ENCODE measurements around the gene FOXE1. TPM values are rescaled to one million over a fixed set of nuclear protein-coding genes. Genes with fewer than 3 reads are reported as not detected.

The FOXE1 gene
- total and polyA plus RNA-seq, 8 donors, result not detected

GRCh38 chr9:97858826-97859225 is 5.8 kb downstream of the FOXE1 start:
- intact Hi-C loops (cut with DNase I), result no loop called here
- DNase-seq (no peak), ATAC-seq (no peak)
- Histone ChIP-seq H3K4me3 (no peak overlapping the region), H3K27ac (no peak overlapping the region), H3K27me3 (peaks cover 72 to 93% of the 10 kb centered on the region in 2 donors), H3K36me3 (no peaks in the 10 kb centered on the region), H3K4me1 (peaks cover 0 to 10% of the 10 kb centered on the region in 2 donors), H3K9me3 (no peaks in the 10 kb centered on the region)
- no peak for TF ChIP-seq CTCF (IDR thresholded peaks at IDR 0.05)

- Histone ChIP-seq H3K27ac (no peak overlapping the region), H3K4me1 (peaks cover 0 to 5% of the 10 kb centered on the region in 2 donors), H3K36me3 (no peaks in the 10 kb centered on the region), H3K27me3 (peaks cover 66 to 88% of the 10 kb centered on the region in 2 donors), H3K9me3 (no peaks in the 10 kb centered on the region), H3K4me3 (no peak overlapping the region)
- intact Hi-C loops (cut with DNase I), result no loop called here
- TF ChIP-seq CTCF (IDR thresholded peaks at IDR 0.05), result no peak
- DNase-seq, result no peak
- no peak for ATAC-seq
These were observed 6.3 kb downstream of the FOXE1 start for GRCh38 chr9:97859346-97859745.

DNA sequence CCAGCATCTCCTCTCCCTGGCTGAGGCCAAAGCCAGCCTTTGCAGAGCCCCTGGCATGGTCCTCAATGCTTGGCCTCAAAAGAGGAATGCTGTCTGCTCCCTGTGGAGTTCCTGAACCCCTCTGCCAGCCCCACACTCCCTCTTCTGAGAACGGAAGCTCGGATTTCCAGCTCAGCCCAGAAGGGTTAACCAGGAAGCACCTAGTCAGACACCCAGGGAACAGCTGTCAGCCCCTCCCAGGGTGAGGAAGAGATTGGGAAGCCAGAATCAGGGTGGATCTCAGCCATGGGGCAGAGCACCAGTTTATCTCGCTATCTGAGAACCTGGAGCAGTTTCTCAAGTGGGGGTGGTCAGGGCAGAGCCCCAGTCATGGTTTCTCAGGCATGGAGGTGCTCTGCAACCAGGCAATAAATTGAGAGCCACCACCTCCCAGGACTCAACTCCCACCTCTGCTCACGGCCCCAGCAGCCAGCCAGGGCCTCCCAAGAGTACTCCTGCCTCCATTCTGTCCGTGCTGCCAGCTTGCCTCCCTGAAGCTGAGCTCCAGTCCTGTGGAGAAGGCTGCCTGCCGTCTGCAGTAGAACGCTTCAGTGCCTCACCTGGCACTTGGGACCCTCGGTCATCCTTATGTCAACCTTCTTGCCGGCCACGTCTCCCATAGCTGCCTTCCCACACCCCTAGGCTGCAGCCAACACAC is 7.6 kb downstream of the FOXE1 start:
- Histone ChIP-seq H3K36me3 (no peaks in the 10 kb centered on the region), H3K27me3 (peaks cover 54 to 81% of the 10 kb centered on the region in 2 donors), H3K4me1 (no peaks in the 10 kb centered on the region), H3K4me3 (no peak overlapping the region), H3K27ac (no peak overlapping the region), H3K9me3 (peaks cover 0 to 5% of the 10 kb centered on the region in 2 donors)
- intact Hi-C loops (cut with DNase I), result no loop called here
- no peak for TF ChIP-seq CTCF (IDR thresholded peaks at IDR 0.05)
- ATAC-seq (no peak), DNase-seq (no peak)

GRCh38 chr9:97861148-97861475 is 8.1 kb downstream of the FOXE1 start:
- Histone ChIP-seq H3K36me3 (no peaks in the 10 kb centered on the region), H3K27ac (no peak overlapping the region), H3K4me3 (no peak overlapping the region), H3K9me3 (peaks cover 4 to 10% of the 10 kb centered on the region in 2 donors), H3K27me3 (peaks cover 49 to 79% of the 10 kb centered on the region in 2 donors), H3K4me1 (no peaks in the 10 kb centered on the region)
- ATAC-seq (no peak), DNase-seq (no peak)
- TF ChIP-seq CTCF (IDR thresholded peaks at IDR 0.05), result no peak
- intact Hi-C loops (cut with DNase I), result no loop called here

GRCh38 chr9:97863314-97863713 is 10.3 kb downstream of the FOXE1 start:
- peaks cover 27 to 57% of the 10 kb centered on the region in 2 donors for H3K27me3 ChIP-seq
- H3K36me3 ChIP-seq, result no peaks in the 10 kb centered on the region
- intact Hi-C loops (cut with DNase I), result no loop called here

More at GRCh38 chr9:97863314-97863713, 10.3 kb downstream of the FOXE1 start:
- H3K4me1 ChIP-seq, result no peaks in the 10 kb centered on the region
- TF ChIP-seq CTCF (IDR thresholded peaks at IDR 0.05), result no peak
- H3K9me3 ChIP-seq, result peaks cover 7 to 21% of the 10 kb centered on the region in 2 donors
- ATAC-seq (no peak), DNase-seq (no peak)
- H3K27ac ChIP-seq, result no peak overlapping the region
- H3K4me3 ChIP-seq, result no peak overlapping the region

All from left lung (tissue), 10 donors.